ENCODE data around the gene CSF2RB.

The CSF2RB gene

DNA sequence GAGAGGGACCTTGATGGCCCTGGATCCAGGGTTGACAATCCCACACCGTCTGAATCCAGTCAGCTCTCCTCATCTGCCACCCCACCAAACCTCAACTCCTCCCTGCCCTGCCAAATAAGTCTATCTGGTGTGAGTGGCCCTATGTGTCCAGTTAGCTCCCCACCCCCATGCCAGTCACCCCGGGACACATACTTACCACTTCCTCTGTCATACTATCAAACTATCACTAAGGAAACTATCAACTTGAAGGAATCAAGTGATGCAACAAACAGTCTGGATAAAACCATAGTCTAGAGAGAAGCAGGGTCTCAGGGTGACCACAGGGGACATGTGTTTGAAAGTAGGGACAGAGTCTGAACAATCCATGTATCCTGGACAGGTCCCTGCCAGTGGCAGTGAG is 13.2 kb upstream of the CSF2RB start:
- TF ChIP-seq, protein P1, sequence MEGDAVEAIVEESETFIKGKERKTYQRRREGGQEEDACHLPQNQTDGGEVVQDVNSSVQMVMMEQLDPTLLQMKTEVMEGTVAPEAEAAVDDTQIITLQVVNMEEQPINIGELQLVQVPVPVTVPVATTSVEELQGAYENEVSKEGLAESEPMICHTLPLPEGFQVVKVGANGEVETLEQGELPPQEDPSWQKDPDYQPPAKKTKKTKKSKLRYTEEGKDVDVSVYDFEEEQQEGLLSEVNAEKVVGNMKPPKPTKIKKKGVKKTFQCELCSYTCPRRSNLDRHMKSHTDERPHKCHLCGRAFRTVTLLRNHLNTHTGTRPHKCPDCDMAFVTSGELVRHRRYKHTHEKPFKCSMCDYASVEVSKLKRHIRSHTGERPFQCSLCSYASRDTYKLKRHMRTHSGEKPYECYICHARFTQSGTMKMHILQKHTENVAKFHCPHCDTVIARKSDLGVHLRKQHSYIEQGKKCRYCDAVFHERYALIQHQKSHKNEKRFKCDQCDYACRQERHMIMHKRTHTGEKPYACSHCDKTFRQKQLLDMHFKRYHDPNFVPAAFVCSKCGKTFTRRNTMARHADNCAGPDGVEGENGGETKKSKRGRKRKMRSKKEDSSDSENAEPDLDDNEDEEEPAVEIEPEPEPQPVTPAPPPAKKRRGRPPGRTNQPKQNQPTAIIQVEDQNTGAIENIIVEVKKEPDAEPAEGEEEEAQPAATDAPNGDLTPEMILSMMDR (IDR thresholded peaks at IDR 0.05; ENCODE audit: low read depth, low read length): no peak
- DNase-seq (ENCODE audit: extremely low read depth, low read depth): no peak

DNA sequence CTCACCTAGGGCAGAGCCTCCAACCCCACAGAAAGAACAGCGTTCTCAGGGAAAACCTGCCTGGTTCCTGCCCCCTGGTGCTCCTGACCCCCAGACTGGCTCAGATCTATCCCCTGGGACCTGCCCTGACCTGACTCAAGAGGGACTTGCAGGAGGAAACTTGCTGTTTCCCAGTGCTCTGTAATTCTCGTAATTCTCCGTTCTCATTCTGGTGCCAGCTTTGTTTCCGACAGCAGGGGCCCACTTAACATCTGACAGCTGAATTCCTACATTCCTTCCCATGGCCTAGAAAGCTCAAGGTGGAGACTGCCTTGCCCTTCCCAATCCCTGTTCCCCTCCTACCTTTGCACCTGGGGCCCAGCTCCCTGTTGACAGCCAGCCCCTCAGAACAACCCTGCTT is 12.5 kb upstream of the CSF2RB start:
- DNase-seq (ENCODE audit: extremely low read depth, low read depth): no peak
- TF ChIP-seq, protein P1 (IDR thresholded peaks at IDR 0.05; ENCODE audit: low read depth, low read length): no peak

DNA sequence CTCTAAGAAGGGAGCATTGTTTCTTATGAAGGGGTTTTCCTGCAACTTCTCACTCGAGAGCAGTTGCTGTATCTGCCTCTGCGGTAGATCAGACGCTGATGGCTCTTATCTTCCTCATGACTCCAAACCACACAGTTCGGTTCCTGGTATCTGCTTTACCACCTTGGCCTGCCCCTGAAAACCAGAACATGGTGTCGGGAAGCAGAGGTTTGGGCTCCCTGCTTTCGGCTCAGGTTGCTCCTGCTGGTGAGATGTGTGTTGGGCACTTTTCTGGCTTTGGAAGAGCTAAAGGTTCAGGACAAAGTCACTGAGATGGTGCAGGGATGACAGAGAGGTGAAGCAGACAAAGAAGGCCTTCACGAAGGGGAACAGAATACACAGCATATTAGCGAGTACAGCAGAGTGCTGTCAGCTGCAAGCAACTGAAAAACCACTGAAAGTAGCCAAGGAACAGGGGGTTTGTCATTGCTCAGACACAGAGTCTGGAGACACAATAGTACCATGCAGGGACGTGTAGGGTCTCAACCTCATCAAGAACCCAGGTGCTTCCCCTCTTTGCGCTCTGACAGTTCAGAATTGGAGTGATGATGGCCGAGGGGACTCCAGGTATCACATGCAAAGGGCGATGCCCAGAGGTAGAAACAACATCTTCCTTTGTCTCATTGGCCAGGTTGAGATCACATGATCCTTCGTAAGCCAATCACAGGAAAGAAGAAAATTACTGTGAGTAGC is 11.9 kb upstream of the CSF2RB start:
- TF ChIP-seq, protein P1 (IDR thresholded peaks at IDR 0.05; ENCODE audit: low read depth, low read length): no peak
- DNase-seq (ENCODE audit: extremely low read depth, low read depth): no peak

DNA sequence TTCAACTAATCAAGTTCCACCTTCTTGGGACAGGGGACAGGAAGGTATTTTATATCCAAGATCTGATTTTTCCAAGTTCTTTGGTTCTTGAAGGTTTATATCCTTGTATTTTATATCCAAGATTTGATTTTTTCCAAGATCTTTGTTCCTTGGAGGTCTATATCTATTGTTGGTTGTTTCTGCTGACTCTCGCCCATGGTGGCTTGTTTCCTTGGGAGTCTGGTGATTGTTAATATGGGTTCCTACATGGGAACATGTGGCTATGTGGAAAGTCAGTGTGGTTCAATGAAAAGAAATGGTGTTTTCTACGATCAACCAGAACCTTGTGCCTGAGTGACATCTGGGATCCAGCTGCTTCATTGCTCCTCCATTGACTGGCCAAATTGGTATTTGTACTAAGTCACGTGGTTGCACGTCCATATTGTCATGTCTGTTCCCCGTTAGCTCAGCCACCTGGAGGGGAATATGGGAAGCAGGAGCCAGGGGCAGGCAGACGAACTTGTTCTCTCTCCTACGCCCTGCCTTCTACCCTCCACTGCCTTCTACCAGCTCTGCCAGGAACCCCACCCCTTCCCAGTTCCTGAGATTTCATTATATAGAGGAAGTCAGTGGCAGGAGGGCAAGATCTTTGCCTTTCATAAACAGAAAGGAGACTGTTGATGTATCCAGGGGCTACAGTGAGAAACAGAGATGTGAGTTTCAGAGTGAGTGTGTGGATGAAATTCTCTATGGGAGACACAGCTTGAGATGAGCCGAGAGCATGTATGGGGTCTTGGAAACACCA is 11.1 kb upstream of the CSF2RB start:
- no peak for DNase-seq (ENCODE audit: extremely low read depth, low read depth)
- TF ChIP-seq, protein P1 (IDR thresholded peaks at IDR 0.05; ENCODE audit: low read depth, low read length): no peak

DNA sequence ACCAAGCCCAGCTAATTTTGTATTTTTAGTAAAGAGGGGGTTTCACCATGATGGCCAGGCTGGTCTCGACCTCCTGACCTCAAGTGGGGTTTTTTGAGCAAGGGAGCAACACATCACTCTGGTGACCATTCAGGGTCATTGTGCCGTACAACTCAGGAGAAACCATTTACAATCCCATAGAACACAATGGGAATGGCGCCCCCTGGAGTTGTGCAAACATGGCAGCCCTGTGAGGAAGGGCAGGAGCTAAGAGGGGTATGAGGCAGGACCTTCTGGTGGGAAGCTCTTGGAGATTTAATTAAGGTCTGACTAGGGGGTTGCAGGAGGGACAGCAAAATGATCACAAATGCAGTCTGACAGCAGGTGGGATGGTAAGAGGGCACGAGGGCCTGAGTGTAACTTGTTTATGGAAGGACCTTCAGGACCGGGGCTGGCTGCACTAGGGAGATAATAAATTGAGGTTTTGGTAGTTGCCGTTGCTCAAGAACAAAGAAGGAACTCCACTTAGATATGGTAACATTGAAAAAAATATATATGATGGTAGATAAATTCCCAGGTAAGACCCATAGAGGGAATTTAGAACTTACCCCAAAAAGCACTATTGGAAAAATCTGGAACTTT is 9.1 kb upstream of the CSF2RB start:
- TF ChIP-seq, protein P1 (IDR thresholded peaks at IDR 0.05; ENCODE audit: low read depth, low read length): no peak

DNA sequence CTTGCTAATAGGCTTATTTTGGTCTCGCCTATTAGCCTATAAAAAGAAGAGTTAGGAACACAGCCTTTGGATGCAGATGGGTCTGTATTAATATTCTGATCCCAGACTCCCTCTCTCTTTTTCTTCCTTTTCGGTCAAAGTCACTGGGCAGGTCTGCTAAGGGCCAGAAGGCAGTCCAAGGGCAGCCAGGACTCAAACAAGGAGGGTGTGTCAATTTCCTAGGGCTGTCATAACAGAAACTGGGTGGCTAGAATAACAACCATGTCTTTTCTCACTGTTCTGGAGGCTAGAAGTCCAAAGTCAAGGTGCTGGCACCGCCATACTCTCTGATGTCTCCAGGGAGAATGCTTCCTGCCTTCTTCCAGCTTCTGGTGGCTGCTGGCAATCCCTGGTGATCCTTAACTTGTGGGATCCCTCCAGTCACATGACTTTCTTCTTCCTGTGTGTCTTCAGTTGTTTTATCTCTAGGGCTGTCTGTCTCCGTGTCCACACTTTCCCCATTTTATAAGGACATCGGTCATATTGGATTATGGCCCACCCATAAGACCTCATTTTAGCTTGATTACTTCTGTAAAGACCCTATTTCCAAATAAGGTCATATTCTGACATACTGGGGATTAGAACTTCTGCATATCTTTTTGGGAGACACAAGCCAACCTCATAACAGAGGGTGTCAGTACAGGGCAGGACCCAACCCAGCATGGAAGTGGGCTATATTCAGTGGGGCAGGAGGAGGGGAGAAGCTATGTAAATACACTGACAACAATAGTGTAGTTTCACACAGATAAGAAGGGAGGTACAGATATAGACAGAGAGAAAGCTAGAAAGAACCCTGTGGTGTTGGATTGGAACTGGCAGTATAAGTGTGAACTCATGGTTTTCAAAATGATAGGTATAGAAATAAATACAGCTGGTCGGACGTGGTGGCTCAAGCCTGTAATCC is 5.9 kb upstream of the CSF2RB start:
- TF ChIP-seq, protein P1 (IDR thresholded peaks at IDR 0.05; ENCODE audit: low read depth, low read length): no peak
- DNase-seq (ENCODE audit: extremely low read depth, low read depth): no peak

More for the DNA sequence above, 9.1 kb upstream of the CSF2RB start:
- no peak for DNase-seq (ENCODE audit: extremely low read depth, low read depth)

Measured in AG09319 (cell line).